GM12874 (cell line): ENCODE measurements around the gene IER5.

Source experiments
- TF ChIP-seq, protein P1 (sequence below): IDR thresholded peaks from 2 replicates; pipeline ENCODE4 v1.5.1; 2011; ENCODE audit warnings: low read depth, mild to moderate bottlenecking, control low read depth, low read length, moderate library complexity; ENCODE audit not compliant: insufficient read depth

The IER5 gene

GRCh38 chr1:181089017-181089675, 646 bp downstream of the IER5 start:
- TF ChIP-seq, protein P1, sequence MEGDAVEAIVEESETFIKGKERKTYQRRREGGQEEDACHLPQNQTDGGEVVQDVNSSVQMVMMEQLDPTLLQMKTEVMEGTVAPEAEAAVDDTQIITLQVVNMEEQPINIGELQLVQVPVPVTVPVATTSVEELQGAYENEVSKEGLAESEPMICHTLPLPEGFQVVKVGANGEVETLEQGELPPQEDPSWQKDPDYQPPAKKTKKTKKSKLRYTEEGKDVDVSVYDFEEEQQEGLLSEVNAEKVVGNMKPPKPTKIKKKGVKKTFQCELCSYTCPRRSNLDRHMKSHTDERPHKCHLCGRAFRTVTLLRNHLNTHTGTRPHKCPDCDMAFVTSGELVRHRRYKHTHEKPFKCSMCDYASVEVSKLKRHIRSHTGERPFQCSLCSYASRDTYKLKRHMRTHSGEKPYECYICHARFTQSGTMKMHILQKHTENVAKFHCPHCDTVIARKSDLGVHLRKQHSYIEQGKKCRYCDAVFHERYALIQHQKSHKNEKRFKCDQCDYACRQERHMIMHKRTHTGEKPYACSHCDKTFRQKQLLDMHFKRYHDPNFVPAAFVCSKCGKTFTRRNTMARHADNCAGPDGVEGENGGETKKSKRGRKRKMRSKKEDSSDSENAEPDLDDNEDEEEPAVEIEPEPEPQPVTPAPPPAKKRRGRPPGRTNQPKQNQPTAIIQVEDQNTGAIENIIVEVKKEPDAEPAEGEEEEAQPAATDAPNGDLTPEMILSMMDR: no peak

- TF ChIP-seq, protein P1: no peak
Measured at GRCh38 chr1:181089676-181090544, 1.4 kb downstream of the IER5 start.

- TF ChIP-seq, protein P1: no peak
Measured at GRCh38 chr1:181090641-181091126, 2.2 kb downstream of the IER5 start.

DNA sequence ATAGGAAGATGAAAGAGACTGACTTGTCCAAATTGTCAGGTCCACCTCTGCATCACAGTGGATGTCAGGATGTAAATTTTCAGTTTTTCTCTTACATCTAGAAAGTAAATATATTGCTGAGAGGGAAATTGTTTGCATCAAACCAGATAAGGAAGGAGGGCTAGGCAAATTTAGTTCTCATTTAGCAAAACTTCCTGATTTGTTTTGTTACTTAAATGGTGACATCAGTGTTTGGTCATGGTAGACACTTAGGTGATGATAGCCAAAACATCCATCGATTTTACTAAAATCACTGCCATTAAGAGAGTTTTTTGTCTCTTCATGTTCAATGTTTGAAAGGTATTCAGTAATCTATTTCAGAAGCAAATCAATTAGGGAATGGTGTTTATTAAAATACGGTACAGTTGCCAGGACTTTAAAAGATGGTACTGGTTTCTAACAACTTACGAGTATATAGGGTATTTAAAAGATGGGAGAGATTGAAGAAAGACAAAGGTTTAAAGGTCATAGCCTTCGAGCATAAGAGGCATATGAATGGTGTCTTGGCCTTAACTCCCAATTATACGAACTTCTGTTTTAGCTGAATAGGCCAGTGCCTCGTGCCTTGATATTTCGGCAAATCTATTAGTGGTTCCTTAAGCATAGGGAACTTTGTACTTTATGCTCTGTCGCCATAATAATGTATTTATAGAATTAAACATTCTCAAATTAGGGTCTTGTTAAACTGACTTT, 3.0 kb downstream of the IER5 start:
- TF ChIP-seq, protein P1: no peak

- TF ChIP-seq, protein P1: no peak
Measured at GRCh38 chr1:181092056-181092455, 3.6 kb downstream of the IER5 start.

DNA sequence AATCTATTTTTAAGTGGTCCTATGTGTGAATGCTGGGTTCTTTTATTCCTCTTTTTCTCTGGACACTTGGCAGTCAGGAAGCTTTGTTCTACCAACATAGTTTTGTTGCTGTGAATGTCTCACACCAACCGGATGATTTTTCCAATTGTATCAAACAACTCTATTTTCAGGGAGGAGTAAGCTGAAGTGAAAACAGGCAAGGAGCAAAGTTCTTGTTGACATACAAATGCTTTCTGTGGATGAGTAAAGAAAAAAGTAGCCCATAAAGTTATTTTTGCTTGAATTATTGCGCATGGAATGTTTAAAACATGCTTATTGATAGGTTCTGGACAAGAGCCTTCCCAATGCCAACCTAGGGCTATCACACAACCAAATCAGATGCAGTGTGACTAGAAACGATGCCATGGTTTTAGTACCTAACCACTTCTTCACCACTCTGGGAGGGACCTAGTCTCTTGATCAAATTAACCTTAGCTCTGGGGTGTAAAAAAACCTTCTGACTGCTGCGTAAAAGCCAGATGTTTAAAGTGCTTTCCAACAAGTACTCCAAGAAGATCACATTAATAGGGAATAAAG, 4.5 kb downstream of the IER5 start:
- TF ChIP-seq, protein P1: no peak
